DND-41 (cell line): Measurements from ENCODE around the gene ABCA2.
"Not testable (repeated sequence)": the region's sequence is repeated elsewhere in the genome, so short reads cannot be mapped to it uniquely, and the experiment has no call there.

ENCODE experiments used
- ATAC-seq: fragments of 200-7000 bp; cut with Tn5 transposase; 3 replicates; pipeline ENCODE4 v1.9.1; 2021; ENCODE audit warnings: low read depth; ENCODE audit not compliant: insufficient read depth
- DNase-seq: peaks from one replicate; pipeline ENCODE4 v3.0.0-alpha.2; 2020
- H2AFZ ChIP-seq: 2 replicates; pipeline ENCODE4 v1.6.0; 2012; ENCODE audit warnings: low read depth, low read length
- H3K27ac ChIP-seq: 2 replicates; pipeline ENCODE4 v1.5.1; 2012; ENCODE audit warnings: low read length, inconsistent platforms
- H3K27me3 ChIP-seq: fragments of 200-600 bp; sonication (generic); 2 replicates; pipeline ENCODE4 v1.6.0; 2012; ENCODE audit warnings: low read length, mild to moderate bottlenecking, inconsistent platforms; ENCODE audit not compliant: insufficient read depth, poor library complexity
- H3K36me3 ChIP-seq: 2 replicates; pipeline ENCODE4 v1.5.1; 2012; ENCODE audit warnings: low read length, inconsistent platforms; ENCODE audit not compliant: insufficient read depth
- H3K4me1 ChIP-seq: 2 replicates; pipeline ENCODE4 v1.5.1; 2012; ENCODE audit warnings: mild to moderate bottlenecking, low read length; ENCODE audit not compliant: insufficient read depth
- H3K4me2 ChIP-seq: 2 replicates; pipeline ENCODE4 v1.6.0; 2012; ENCODE audit warnings: mild to moderate bottlenecking, moderate library complexity, low read length, inconsistent platforms; ENCODE audit not compliant: insufficient read depth
- H3K4me3 ChIP-seq, 2 experiments: fragments of 200-600 bp in 1 of 2; shearing (Covaris generic) in 1 of 2; 2 replicates each; pipeline ENCODE4 v1.5.1; 2012 to 2016; ENCODE audit warnings: inconsistent platforms in 2 of 2, low read length in 2 of 2, mild to moderate bottlenecking in 2 of 2, low read depth in 1 of 2, moderate library complexity in 1 of 2
- H3K79me2 ChIP-seq: 2 replicates; pipeline ENCODE4 v1.6.0; 2012; ENCODE audit warnings: low read length, inconsistent platforms; ENCODE audit not compliant: insufficient read depth
- H3K9ac ChIP-seq: 2 replicates; pipeline ENCODE4 v1.6.0; 2012; ENCODE audit warnings: low read depth, mild to moderate bottlenecking, inconsistent platforms, low read length, moderate library complexity
- H3K9me3 ChIP-seq: 2 replicates; pipeline ENCODE4 v1.5.1; 2012; ENCODE audit warnings: low read length, moderate library complexity, mild to moderate bottlenecking, inconsistent platforms; ENCODE audit not compliant: insufficient read depth, severe bottlenecking
- H4K20me1 ChIP-seq: 2 replicates; pipeline ENCODE4 v1.6.0; 2012; ENCODE audit warnings: low read length; ENCODE audit not compliant: insufficient read depth
- EZH2 ChIP-seq: IDR thresholded peaks from 3 replicates; pipeline ENCODE4 v1.6.1; 2012; ENCODE audit warnings: borderline replicate concordance, low read depth, mild to moderate bottlenecking, moderate library complexity, low read length, inconsistent platforms; ENCODE audit not compliant: severe bottlenecking
- TF ChIP-seq, protein P1 (sequence below): IDR thresholded peaks from 2 replicates; pipeline ENCODE4 v1.5.1; 2012; ENCODE audit warnings: borderline replicate concordance, low read length, moderate library complexity, mild to moderate bottlenecking; ENCODE audit not compliant: poor library complexity, severe bottlenecking; ENCODE audit errors: extremely low read depth

ABCA2 gene

DNA sequence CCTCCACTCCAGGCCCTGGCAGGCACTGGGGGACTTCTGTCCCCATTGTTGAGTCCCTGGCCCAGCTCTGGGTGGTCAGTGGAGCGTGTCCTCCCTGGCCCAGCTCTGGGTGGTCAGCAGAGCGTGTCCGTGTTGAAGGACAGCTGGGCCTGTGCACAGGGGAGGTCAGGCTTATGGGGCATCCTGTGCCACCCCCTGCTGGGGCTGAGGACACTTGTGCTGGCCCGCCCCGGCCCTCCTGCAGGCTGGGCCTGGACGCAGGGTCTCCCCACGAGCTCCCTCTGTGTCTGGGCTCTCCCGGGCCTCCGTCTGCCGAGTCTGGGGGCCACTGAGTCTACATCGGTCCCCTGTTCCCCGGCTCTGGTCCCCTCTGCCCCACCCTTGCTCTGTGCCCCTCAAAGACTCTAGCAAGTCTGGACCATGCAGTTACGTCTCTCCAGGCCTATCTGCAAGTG, 20.2 kb downstream of the ABCA2 start:
- Histone ChIP-seq H2AFZ (no peak overlapping the region), H3K4me3 (no peak overlapping the region), H3K9me3 (no peaks in the 10 kb centered on the region), H3K36me3 (no peaks in the 10 kb centered on the region), H4K20me1 (no peaks in the 10 kb centered on the region), H3K27ac (no peak overlapping the region), H3K4me1 (no peaks in the 10 kb centered on the region), H3K27me3 (no peaks in the 10 kb centered on the region), H3K4me2 (no peak overlapping the region), H3K9ac (no peak overlapping the region), H3K79me2 (no peaks in the 10 kb centered on the region)
- no peak for ATAC-seq
- no peak for DNase-seq
- TF ChIP-seq, protein P1, sequence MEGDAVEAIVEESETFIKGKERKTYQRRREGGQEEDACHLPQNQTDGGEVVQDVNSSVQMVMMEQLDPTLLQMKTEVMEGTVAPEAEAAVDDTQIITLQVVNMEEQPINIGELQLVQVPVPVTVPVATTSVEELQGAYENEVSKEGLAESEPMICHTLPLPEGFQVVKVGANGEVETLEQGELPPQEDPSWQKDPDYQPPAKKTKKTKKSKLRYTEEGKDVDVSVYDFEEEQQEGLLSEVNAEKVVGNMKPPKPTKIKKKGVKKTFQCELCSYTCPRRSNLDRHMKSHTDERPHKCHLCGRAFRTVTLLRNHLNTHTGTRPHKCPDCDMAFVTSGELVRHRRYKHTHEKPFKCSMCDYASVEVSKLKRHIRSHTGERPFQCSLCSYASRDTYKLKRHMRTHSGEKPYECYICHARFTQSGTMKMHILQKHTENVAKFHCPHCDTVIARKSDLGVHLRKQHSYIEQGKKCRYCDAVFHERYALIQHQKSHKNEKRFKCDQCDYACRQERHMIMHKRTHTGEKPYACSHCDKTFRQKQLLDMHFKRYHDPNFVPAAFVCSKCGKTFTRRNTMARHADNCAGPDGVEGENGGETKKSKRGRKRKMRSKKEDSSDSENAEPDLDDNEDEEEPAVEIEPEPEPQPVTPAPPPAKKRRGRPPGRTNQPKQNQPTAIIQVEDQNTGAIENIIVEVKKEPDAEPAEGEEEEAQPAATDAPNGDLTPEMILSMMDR, result no peak
- TF ChIP-seq EZH2, result no peak

DNA sequence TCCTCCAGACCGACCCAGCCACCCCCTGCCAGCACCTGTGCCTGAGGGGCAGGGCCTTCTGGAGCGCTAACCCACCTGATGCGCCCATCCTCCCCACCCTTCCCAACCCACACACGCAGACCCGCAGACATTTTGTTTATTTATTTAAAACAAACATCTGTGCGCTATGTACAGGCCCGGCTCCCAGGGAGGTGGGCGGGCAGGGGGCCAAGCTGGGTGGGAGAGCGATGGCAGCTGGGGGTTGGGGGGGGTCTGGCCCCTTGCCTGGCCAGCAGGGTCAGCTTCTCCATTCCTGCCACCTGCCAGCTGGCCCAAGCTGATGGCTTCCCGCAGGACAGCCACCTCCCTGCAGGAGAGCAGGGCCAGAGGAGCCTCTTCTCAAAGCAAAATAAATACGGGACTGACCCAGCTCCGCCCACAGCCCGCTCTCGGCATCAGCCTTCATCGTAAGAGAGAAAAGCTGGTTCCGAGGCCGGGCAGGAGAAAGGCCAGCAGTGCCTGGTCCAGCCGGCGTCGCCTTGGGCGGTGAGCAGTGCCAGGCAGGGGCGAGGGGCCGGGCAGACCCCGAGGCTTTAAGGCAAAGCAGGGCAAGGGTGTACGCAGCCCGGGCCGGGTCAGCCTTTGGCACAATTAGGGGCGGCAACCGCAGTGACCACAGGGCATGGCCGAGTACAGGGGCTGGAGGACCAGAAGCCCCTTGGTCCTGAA, 20.8 kb downstream of the ABCA2 start:
- TF ChIP-seq, protein P1, result no peak
- TF ChIP-seq EZH2, result no peak
- Histone ChIP-seq H3K4me3 (no peak overlapping the region), H3K27me3 (no peaks in the 10 kb centered on the region), H4K20me1 (no peaks in the 10 kb centered on the region), H3K4me2 (no peak overlapping the region), H3K36me3 (no peaks in the 10 kb centered on the region), H3K27ac (no peak overlapping the region), H2AFZ (no peak overlapping the region), H3K79me2 (no peaks in the 10 kb centered on the region), H3K9me3 (no peaks in the 10 kb centered on the region), H3K4me1 (no peaks in the 10 kb centered on the region), H3K9ac (no peak overlapping the region)
- DNase-seq (no peak), ATAC-seq (no peak)

DNA sequence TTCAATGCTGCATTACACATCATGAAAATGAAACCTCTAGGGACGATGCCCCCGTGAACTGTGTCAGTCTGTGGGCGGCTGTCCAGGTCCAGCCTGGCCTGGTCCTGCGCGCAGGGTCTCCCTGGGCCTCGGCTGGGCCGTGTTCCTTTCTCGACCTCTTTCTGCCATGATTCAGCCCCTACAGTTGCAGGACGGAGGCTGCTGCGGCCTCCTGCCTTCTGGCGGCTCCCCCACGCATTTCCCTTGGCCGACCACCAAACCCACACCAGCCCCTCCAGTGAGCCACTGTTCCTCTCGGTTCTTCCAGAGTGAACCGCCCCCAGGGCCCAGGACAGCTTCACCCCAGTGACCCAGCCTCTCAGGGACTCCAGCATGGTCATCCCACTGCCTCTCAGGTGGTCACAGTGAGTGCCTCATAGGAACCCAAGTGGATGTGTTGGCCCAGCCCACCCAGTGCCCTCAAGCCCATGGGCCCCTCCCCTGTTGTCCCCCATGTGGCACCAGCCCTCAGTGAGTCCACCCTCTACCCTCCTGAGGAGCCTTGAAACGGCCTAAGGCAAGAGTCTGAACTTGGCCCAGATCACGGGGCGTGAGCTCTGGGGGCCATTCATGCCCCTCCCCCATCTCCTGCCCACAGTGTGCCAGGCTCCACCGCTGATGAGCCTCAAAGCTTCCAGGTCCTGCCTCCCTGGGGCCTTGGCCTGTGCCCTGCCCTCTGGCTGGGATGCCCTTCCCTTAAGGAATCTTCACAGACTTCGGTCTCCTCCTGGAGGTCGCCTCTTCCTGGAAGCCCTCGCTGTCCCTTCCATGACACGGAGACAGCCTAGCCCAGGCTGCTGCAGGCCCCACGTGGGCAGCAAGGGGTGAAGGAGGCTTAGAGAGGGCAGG, 21.7 kb downstream of the ABCA2 start:
- H3K9ac ChIP-seq, result no peak overlapping the region

DNA sequence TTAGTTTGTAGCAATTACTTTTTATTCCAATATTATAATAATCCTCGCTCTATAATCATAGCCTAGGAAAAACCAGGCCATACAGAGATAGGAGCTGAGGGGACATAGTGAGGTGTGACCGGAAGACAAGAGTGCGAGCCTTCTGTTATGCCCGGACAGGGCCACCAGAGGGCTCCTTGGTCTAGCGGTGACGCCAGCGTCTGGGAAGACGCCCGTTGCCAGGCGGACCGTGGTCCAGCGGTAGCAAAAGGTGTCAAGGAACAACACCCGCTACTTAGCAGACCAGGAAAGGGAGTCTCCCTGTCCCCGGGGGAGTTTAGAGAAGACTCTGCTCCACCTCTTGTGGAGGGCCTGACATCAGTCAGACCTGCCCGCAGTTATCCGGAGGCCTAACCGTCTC, 23.8 kb downstream of the ABCA2 start:
- H3K4me1 ChIP-seq, H3K9ac ChIP-seq, H4K20me1 ChIP-seq, H3K9me3 ChIP-seq, H2AFZ ChIP-seq, H3K36me3 ChIP-seq, H3K27ac ChIP-seq, H3K27me3 ChIP-seq, ATAC-seq, DNase-seq, H3K79me2 ChIP-seq, H3K4me2 ChIP-seq, H3K4me3 ChIP-seq: not testable (repeated sequence)

More for the DNA sequence above, 21.7 kb downstream of the ABCA2 start:
- Histone ChIP-seq H3K27me3 (no peaks in the 10 kb centered on the region), H3K79me2 (no peaks in the 10 kb centered on the region), H3K36me3 (no peaks in the 10 kb centered on the region), H2AFZ (no peak overlapping the region), H3K4me3 (no peak overlapping the region), H4K20me1 (no peaks in the 10 kb centered on the region), H3K4me1 (no peaks in the 10 kb centered on the region), H3K27ac (no peak overlapping the region), H3K4me2 (no peak overlapping the region), H3K9me3 (no peaks in the 10 kb centered on the region)
- TF ChIP-seq, protein P1, result no peak
- TF ChIP-seq EZH2, result no peak
- ATAC-seq (no peak), DNase-seq (no peak)
